SK-N-SH treated with all-trans-retinoic acid at 6 μM for 48 hours (cell line): ENCODE data around the gene A2M.

ENCODE experiments used
- ATAC-seq: fragments of 200-7000 bp; cut with Tn5 transposase; 3 replicates; pipeline ENCODE4 v1.9.1; 2020; ENCODE audit warnings: mild to moderate bottlenecking, moderate library complexity
- ARNTL ChIP-seq: fragments of 450-650 bp; formaldehyde crosslinking; IDR thresholded peaks from 2 replicates; pipeline ENCODE4 v1.5.0; 2020; ENCODE audit warnings: low read depth, mild to moderate bottlenecking, moderate library complexity, borderline replicate concordance
- BACH2 ChIP-seq: fragments of 250-450 bp; sonication (Bioruptor Pico); IDR thresholded peaks from 2 replicates; pipeline ENCODE4 v1.9.0; 2021; ENCODE audit warnings: mild to moderate bottlenecking, borderline replicate concordance
- CREB5 ChIP-seq: fragments of 250-450 bp; sonication (Bioruptor Pico); IDR thresholded peaks from 2 replicates; pipeline ENCODE4 v1.5.1; 2020; ENCODE audit warnings: low read depth, mild to moderate bottlenecking, moderate library complexity
- CSDC2 ChIP-seq: fragments of 250-450 bp; sonication (Bioruptor Pico); IDR thresholded peaks from 2 replicates; pipeline ENCODE4 v1.5.0; 2020; ENCODE audit warnings: mild to moderate bottlenecking, moderate library complexity
- ESRRG ChIP-seq: fragments of 250-450 bp; sonication (Bioruptor Pico); IDR thresholded peaks from 2 replicates; pipeline ENCODE4 v1.6.1; 2021; ENCODE audit warnings: mild to moderate bottlenecking
- GLIS3 ChIP-seq: fragments of 250-450 bp; sonication (Bioruptor Pico); IDR thresholded peaks from 2 replicates; pipeline ENCODE4 v1.5.0; 2020; ENCODE audit warnings: mild to moderate bottlenecking, moderate library complexity
- ISL1 ChIP-seq: fragments of 250-450 bp; sonication (Bioruptor Pico); IDR thresholded peaks from 2 replicates; pipeline ENCODE4 v2.1.2; 2022; ENCODE audit warnings: mild to moderate bottlenecking, moderate library complexity
- OSR1 ChIP-seq: fragments of 250-450 bp; sonication (Bioruptor Pico); IDR thresholded peaks from 2 replicates; pipeline ENCODE4 v1.8.0; 2022; ENCODE audit warnings: moderate library complexity, mild to moderate bottlenecking, inconsistent platforms
- PPARA ChIP-seq: fragments of 250-450 bp; sonication (Bioruptor Pico); IDR thresholded peaks from 2 replicates; pipeline ENCODE4 v1.5.0; 2020; ENCODE audit warnings: mild to moderate bottlenecking, borderline replicate concordance
- RARB ChIP-seq: fragments of 250-450 bp; sonication (Bioruptor Pico); IDR thresholded peaks from 2 replicates; pipeline ENCODE4 v1.8.0; 2021; ENCODE audit warnings: mild to moderate bottlenecking, moderate library complexity
- SNAI2 ChIP-seq: fragments of 250-450 bp; sonication (Bioruptor Pico); IDR thresholded peaks from 2 replicates; pipeline ENCODE4 v1.5.0; 2020; ENCODE audit warnings: mild to moderate bottlenecking, moderate library complexity
- TCF4 ChIP-seq: fragments of 250-450 bp; sonication (Bioruptor Pico); IDR thresholded peaks from 2 replicates; pipeline ENCODE4 v1.8.0; 2021; ENCODE audit warnings: mild to moderate bottlenecking, moderate library complexity, borderline replicate concordance
- ZC3H10 ChIP-seq: fragments of 250-450 bp; sonication (Bioruptor Pico); IDR thresholded peaks from 2 replicates; pipeline ENCODE4 v1.5.1; 2021; ENCODE audit warnings: mild to moderate bottlenecking, moderate library complexity
- ZFP3 ChIP-seq: fragments of 250-450 bp; sonication (Bioruptor Pico); IDR thresholded peaks from 2 replicates; pipeline ENCODE4 v1.5.0; 2020; ENCODE audit warnings: mild to moderate bottlenecking, moderate library complexity
- ZFP30 ChIP-seq: fragments of 450-650 bp; formaldehyde crosslinking; IDR thresholded peaks from 2 replicates; pipeline ENCODE4 v1.5.0; 2022; ENCODE audit warnings: mild to moderate bottlenecking, moderate library complexity
- ZNF565 ChIP-seq: fragments of 450-650 bp; formaldehyde crosslinking; conservative IDR thresholded peaks from 2 replicates; pipeline ENCODE4 v1.5.0; 2020; ENCODE audit warnings: low read depth, mild to moderate bottlenecking, moderate library complexity
- ZNF8 ChIP-seq: fragments of 450-650 bp; formaldehyde crosslinking; IDR thresholded peaks from 2 replicates; pipeline ENCODE4 v1.5.0; 2020; ENCODE audit warnings: mild to moderate bottlenecking, moderate library complexity
- TF ChIP-seq, protein P1 (sequence below): fragments of 250-450 bp; sonication (Bioruptor Pico); IDR thresholded peaks from 2 replicates; pipeline ENCODE4 v1.8.0; 2021; ENCODE audit warnings: low read depth, mild to moderate bottlenecking, moderate library complexity, borderline replicate concordance
- TF ChIP-seq, protein P2 (sequence below): fragments of 250-450 bp; sonication (Bioruptor Pico); IDR thresholded peaks from 2 replicates; pipeline ENCODE4 v1.8.0; 2020; ENCODE audit warnings: mild to moderate bottlenecking, moderate library complexity, borderline replicate concordance
- TF ChIP-seq, protein P3 (sequence below): fragments of 250-450 bp; sonication (Bioruptor Pico); IDR thresholded peaks from 2 replicates; pipeline ENCODE4 v1.5.0; 2020; ENCODE audit warnings: mild to moderate bottlenecking, moderate library complexity
- TF ChIP-seq, protein P4 (sequence below): fragments of 250-450 bp; sonication (Bioruptor Pico); IDR thresholded peaks from 2 replicates; pipeline ENCODE4 v1.5.1; 2021; ENCODE audit warnings: mild to moderate bottlenecking, moderate library complexity

A2M gene

DNA sequence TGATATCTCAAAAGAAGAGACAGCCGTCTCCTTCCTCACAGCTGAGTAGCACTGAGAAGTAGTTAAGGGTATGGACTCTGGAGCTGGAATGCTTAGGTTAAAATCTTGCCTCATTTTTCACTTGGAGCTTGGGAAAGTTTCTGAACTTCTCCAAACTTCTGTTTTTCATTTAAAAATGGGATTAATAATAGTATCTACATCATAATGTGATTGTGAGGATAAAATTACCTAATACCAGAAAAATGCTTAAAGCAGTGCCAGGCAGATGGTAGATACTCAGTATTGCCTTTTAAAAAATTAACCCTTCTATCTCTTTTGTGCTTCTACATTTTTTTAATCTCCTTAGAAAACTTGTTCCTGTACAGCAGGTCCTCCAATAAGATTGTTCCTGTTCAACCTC lies 63.1 kb downstream of the A2M start:
- ATAC-seq: peak; percentile 42; the same call in 2 of the 3 replicates
- TF ChIP-seq ESRRG (CRISPR knock-in tag) (no peak), ISL1 (CRISPR knock-in tag) (peak; percentile 54), CREB5 (CRISPR knock-in tag) (peak; percentile 64; the same call in 1 of the 2 replicates)
- TF ChIP-seq, all 23 proteins: peak for 2

DNA sequence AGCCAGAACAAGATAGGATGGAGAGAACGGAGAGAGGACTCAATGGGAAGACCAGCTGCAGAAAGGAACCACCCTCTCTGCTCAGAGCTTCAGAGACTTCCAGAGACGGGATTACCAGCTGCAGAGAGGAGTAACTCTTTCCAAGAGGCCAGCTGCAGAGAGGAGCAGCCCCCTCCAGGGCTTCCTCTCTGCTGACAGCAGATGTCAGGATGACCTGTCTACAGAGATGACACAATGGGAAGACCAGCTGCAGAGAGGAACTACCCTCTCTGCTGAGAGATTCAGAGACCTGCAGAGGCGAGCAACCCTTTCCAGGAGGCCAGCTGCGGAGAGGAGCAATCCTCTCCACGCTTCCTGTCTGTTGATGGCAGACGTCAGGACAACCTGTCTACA lies 64.6 kb downstream of the A2M start:
- TF ChIP-seq ESRRG (CRISPR knock-in tag) (no peak), ZC3H10 (CRISPR knock-in tag) (no peak), TCF4 (CRISPR knock-in tag) (no peak), ARNTL (CRISPR knock-in tag) (no peak), OSR1 (CRISPR knock-in tag) (no peak), ZNF565 (CRISPR knock-in tag) (no peak), CSDC2 (CRISPR knock-in tag) (no peak), ZFP3 (CRISPR knock-in tag) (no peak), ISL1 (CRISPR knock-in tag) (no peak), PPARA (no peak), GLIS3 (CRISPR knock-in tag) (no peak), BACH2 (CRISPR knock-in tag) (no peak), ZFP30 (CRISPR knock-in tag) (no peak), SNAI2 (CRISPR knock-in tag) (no peak)
- TF ChIP-seq, protein P1, sequence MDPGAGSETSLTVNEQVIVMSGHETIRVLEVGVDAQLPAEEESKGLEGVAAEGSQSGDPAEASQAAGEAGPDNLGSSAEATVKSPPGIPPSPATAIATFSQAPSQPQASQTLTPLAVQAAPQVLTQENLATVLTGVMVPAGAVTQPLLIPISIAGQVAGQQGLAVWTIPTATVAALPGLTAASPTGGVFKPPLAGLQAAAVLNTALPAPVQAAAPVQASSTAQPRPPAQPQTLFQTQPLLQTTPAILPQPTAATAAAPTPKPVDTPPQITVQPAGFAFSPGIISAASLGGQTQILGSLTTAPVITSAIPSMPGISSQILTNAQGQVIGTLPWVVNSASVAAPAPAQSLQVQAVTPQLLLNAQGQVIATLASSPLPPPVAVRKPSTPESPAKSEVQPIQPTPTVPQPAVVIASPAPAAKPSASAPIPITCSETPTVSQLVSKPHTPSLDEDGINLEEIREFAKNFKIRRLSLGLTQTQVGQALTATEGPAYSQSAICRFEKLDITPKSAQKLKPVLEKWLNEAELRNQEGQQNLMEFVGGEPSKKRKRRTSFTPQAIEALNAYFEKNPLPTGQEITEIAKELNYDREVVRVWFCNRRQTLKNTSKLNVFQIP (CRISPR knock-in tag): no peak
- TF ChIP-seq, protein P2, sequence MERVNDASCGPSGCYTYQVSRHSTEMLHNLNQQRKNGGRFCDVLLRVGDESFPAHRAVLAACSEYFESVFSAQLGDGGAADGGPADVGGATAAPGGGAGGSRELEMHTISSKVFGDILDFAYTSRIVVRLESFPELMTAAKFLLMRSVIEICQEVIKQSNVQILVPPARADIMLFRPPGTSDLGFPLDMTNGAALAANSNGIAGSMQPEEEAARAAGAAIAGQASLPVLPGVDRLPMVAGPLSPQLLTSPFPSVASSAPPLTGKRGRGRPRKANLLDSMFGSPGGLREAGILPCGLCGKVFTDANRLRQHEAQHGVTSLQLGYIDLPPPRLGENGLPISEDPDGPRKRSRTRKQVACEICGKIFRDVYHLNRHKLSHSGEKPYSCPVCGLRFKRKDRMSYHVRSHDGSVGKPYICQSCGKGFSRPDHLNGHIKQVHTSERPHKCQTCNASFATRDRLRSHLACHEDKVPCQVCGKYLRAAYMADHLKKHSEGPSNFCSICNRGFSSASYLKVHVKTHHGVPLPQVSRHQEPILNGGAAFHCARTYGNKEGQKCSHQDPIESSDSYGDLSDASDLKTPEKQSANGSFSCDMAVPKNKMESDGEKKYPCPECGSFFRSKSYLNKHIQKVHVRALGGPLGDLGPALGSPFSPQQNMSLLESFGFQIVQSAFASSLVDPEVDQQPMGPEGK (CRISPR knock-in tag): no peak
- TF ChIP-seq, protein P3, sequence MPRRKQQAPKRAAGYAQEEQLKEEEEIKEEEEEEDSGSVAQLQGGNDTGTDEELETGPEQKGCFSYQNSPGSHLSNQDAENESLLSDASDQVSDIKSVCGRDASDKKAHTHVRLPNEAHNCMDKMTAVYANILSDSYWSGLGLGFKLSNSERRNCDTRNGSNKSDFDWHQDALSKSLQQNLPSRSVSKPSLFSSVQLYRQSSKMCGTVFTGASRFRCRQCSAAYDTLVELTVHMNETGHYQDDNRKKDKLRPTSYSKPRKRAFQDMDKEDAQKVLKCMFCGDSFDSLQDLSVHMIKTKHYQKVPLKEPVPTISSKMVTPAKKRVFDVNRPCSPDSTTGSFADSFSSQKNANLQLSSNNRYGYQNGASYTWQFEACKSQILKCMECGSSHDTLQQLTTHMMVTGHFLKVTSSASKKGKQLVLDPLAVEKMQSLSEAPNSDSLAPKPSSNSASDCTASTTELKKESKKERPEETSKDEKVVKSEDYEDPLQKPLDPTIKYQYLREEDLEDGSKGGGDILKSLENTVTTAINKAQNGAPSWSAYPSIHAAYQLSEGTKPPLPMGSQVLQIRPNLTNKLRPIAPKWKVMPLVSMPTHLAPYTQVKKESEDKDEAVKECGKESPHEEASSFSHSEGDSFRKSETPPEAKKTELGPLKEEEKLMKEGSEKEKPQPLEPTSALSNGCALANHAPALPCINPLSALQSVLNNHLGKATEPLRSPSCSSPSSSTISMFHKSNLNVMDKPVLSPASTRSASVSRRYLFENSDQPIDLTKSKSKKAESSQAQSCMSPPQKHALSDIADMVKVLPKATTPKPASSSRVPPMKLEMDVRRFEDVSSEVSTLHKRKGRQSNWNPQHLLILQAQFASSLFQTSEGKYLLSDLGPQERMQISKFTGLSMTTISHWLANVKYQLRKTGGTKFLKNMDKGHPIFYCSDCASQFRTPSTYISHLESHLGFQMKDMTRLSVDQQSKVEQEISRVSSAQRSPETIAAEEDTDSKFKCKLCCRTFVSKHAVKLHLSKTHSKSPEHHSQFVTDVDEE (CRISPR knock-in tag): no peak
- TF ChIP-seq, protein P4, sequence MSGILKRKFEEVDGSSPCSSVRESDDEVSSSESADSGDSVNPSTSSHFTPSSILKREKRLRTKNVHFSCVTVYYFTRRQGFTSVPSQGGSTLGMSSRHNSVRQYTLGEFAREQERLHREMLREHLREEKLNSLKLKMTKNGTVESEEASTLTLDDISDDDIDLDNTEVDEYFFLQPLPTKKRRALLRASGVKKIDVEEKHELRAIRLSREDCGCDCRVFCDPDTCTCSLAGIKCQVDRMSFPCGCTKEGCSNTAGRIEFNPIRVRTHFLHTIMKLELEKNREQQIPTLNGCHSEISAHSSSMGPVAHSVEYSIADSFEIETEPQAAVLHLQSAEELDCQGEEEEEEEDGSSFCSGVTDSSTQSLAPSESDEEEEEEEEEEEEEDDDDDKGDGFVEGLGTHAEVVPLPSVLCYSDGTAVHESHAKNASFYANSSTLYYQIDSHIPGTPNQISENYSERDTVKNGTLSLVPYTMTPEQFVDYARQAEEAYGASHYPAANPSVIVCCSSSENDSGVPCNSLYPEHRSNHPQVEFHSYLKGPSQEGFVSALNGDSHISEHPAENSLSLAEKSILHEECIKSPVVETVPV (CRISPR knock-in tag): no peak
- no peak for ATAC-seq

DNA sequence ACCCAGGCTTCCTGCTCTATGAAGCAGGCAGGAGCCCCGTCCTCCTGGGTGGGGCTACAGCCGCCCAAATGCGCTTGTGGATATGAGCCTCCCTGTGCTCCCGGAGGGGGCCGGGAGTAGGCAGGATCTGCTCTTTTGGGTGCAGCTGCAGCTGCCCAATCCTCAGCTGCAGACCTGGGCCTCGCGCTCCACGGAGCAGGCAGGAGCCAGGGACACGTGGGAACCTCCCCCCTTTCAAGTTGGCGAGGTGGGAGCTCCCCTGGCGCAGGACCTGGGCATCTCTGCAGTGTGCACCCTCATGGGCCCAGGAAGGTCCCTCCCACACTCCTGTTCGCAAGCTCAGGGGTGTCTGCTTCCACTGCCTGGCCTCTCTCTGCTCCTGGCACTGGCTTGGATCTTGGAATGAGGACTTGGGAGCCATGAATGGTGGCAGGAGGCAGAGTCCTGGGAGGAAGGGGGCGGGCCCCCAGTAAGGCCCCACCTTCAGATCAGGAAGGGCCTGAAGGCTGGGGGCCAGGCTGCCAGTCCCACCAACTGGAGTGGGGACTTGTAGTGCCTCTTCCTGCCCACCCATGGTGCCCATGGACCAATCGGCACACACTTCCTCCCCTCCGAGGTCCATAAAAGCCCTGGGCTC lies 65.1 kb downstream of the A2M start:
- no peak for ATAC-seq
- no peak for TF ChIP-seq ZFP3 (CRISPR knock-in tag)
- no peak for TF ChIP-seq RARB
- no peak for TF ChIP-seq TCF4 (CRISPR knock-in tag)
- TF ChIP-seq, protein P3 (CRISPR knock-in tag): no peak
- no peak for TF ChIP-seq CREB5 (CRISPR knock-in tag)
- TF ChIP-seq, protein P2 (CRISPR knock-in tag): no peak
- no peak for TF ChIP-seq OSR1 (CRISPR knock-in tag)
- no peak for TF ChIP-seq ZFP30 (CRISPR knock-in tag)
- no peak for TF ChIP-seq ZNF8 (CRISPR knock-in tag)
- no peak for TF ChIP-seq ARNTL (CRISPR knock-in tag)
